EH (cell line): Measurements from ENCODE around the gene CHST9.
"Not testable (repeated sequence)": the region's sequence is repeated elsewhere in the genome, so short reads cannot be mapped to it uniquely, and the experiment has no call there.

Experiments
- DNase-seq: peaks from one replicate; pipeline ENCODE4 v3.0.0-alpha.2; 2015; ENCODE audit warnings: low read depth

The CHST9 gene

GRCh38 chr18:27004056-27004829 lies 180.9 kb downstream of the CHST9 start:
- peak; percentile 3 for DNase-seq

- no peak for DNase-seq
Observed at GRCh38 chr18:26999797-27000196, 185.3 kb downstream of the CHST9 start.

GRCh38 chr18:26993568-26993967 lies 191.5 kb downstream of the CHST9 start:
- no peak for DNase-seq

- no peak for DNase-seq
Observed at GRCh38 chr18:26992926-26993325, 192.2 kb downstream of the CHST9 start.

GRCh38 chr18:26989842-26990241 lies 195.3 kb downstream of the CHST9 start:
- DNase-seq = no peak

GRCh38 chr18:26981360-26982082 lies 203.6 kb downstream of the CHST9 start:
- DNase-seq = no peak

GRCh38 chr18:26978812-26979341 lies 206.2 kb downstream of the CHST9 start:
- no peak for DNase-seq

- no peak for DNase-seq
Observed at GRCh38 chr18:26977781-26978180, 207.3 kb downstream of the CHST9 start.

GRCh38 chr18:26976206-26976605 lies 208.9 kb downstream of the CHST9 start:
- DNase-seq = no peak

GRCh38 chr18:26972549-26972948 lies 212.6 kb downstream of the CHST9 start:
- DNase-seq = not testable (repeated sequence)

GRCh38 chr18:26971409-26971808 lies 213.7 kb downstream of the CHST9 start:
- no peak for DNase-seq

GRCh38 chr18:26970637-26971036 lies 214.5 kb downstream of the CHST9 start:
- no peak for DNase-seq

- DNase-seq = no peak
Observed at GRCh38 chr18:26965206-26965605, 219.9 kb downstream of the CHST9 start.

GRCh38 chr18:26963292-26963691 lies 221.8 kb downstream of the CHST9 start:
- no peak for DNase-seq

GRCh38 chr18:26961839-26962238 lies 223.3 kb downstream of the CHST9 start:
- no peak for DNase-seq

GRCh38 chr18:26960911-26961310 lies 224.2 kb downstream of the CHST9 start:
- DNase-seq = no peak

- DNase-seq = no peak
Observed at GRCh38 chr18:26956863-26957262, 228.2 kb downstream of the CHST9 start.

- DNase-seq = no peak
Observed at GRCh38 chr18:26948703-26949102, 236.4 kb downstream of the CHST9 start.

- no peak for DNase-seq
Observed at GRCh38 chr18:26943906-26944305, 241.2 kb downstream of the CHST9 start.

- no peak for DNase-seq
Observed at GRCh38 chr18:26941584-26941983, 243.5 kb downstream of the CHST9 start.

- DNase-seq = no peak
Observed at GRCh38 chr18:26940744-26941398, 244.2 kb downstream of the CHST9 start.

GRCh38 chr18:26931659-26932058 lies 253.4 kb downstream of the CHST9 start:
- DNase-seq = no peak

GRCh38 chr18:26930630-26931029 lies 254.5 kb downstream of the CHST9 start:
- DNase-seq = no peak
